SH-SY5Y (cell line): ENCODE data around the gene SLC24A1.

ENCODE experiments used
- GATA2 ChIP-seq: IDR thresholded peaks from 2 replicates; pipeline ENCODE4 v1.6.1; 2011; ENCODE audit warnings: mild to moderate bottlenecking, low read depth, low read length
- GATA3 ChIP-seq: IDR thresholded peaks from 2 replicates; pipeline ENCODE4 v1.6.1; 2011; ENCODE audit warnings: low read depth, mild to moderate bottlenecking, low read length, moderate library complexity

DNA sequence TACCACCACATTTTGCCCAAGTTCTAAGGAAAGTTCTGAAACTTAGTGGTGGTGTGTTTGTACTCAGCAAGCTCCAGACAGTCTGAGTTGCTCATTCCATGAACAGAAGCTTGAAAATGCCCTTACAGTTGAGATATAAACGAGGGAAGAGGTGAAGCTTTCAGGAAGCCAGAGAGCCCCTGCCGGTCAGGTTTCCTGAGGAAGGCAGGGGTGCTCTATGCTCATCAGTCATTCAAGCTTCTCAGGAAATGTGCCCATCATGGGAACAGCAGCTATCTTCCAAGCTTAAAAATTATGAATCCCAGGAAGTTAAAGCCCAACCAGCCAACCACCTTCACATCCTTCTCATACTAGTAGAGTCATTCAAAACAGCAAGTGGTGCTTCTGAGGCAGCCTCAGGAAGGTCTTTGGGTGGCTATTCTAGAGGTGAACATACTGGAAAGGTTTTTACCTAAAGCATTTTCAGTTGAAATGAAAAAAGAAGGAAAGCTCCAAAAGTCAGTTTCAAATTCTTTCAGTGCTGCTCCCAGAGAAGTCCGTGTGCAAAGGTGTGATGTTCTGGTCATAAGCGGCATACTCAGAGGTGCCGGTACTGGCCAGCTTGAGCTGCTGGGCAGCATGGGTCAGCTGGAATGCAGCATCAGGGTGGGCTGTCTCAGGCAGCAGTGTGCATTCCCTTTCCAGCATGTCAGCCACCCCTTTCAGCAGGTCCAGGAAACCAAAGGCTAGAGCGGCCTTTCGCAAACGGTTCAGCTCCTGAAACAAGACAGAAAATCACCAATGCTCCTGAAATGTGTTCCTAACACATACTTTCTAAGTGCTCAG is 42.6 kb upstream of the SLC24A1 start:
- no peak for TF ChIP-seq GATA2
- no peak for TF ChIP-seq GATA3
